K562 (cell line): ENCODE data around the gene ANXA9. TPM values are rescaled to one million over a fixed set of nuclear protein-coding genes. Genes with fewer than 3 reads are reported as not detected.

Experiments
- ATAC-seq: fragments of 200-7000 bp; cut with Tn5 transposase; 3 replicates; pipeline ENCODE4 v1.9.1; 2020; ENCODE audit warnings: moderate library complexity
- BruUV-seq: library from RNA; stranded (reverse); fragments of 400-500 nt; replicated peaks from 2 replicates; lab custom pipeline; 2021; lab: Mats Ljungman, UMichigan
- CTCF ChIA-PET: fragments of 300-600 bp; formaldehyde crosslinking; extraction: SDS; loops from one replicate; lab custom pipeline; 2021; ENCODE audit warnings: low intra/inter-chr PET ratio; lab: Yijun Ruan, JAX
- POLR2A ChIA-PET: fragments of 300-600, 350-650 bp; sonication (Branson Sonifier 250); formaldehyde crosslinking; extraction: SDS; loops from one replicate; lab custom pipeline; 2021; ENCODE audit warnings: antibody characterized with exemption, inconsistent platforms; lab: Yijun Ruan, JAX
- DNase-seq, 4 experiments: peaks; one replicate each; pipeline versions ENCODE4 v3.0.0 to v3.0.0-alpha.2; 2011 to 2018; ENCODE audit warnings: low spot score in 3 of 4, mixed read lengths in 3 of 4; ENCODE audit errors: extremely low read depth in 1 of 4
- FAIRE-seq: peaks from 2 replicates; lab custom pipeline; 2011; peaks lifted over from hg19 to GRCh38; lab: Jason Lieb, UNC
- H2AFZ ChIP-seq: 2 replicates; pipeline ENCODE4 v1.6.0; 2011; ENCODE audit warnings: low read depth, low read length, control low read depth, inconsistent platforms
- H3K27ac ChIP-seq: fragments of 200-600 bp; 3 replicates; pipeline ENCODE4 v1.8.0; 2011; ENCODE audit warnings: low read depth, mild to moderate bottlenecking, control low read depth, inconsistent platforms, low read length, moderate library complexity, mixed read lengths; ENCODE audit errors: extremely low read depth
- H3K27me3 ChIP-seq, 2 experiments: fragments of 300-600 bp in 1 of 2; 2 replicates in 1 of 2; 3 replicates in 1 of 2; pipeline versions ENCODE4 v1.6.0 to v1.8.0; 2011; ENCODE audit warnings: inconsistent platforms in 2 of 2, low read length in 2 of 2, mild to moderate bottlenecking in 1 of 2, mixed read lengths in 1 of 2, moderate library complexity in 1 of 2; ENCODE audit not compliant: control insufficient read depth in 2 of 2, insufficient read depth in 2 of 2
- H3K36me3 ChIP-seq: fragments of 300-600 bp; 3 replicates; pipeline ENCODE4 v1.8.0; 2011; ENCODE audit warnings: mild to moderate bottlenecking, low read length, inconsistent platforms; ENCODE audit not compliant: control insufficient read depth, insufficient read depth
- H3K4me1 ChIP-seq, 2 experiments: fragments of 200-600 bp in 1 of 2; replicated peaks in 1 of 2; 2 replicates in 1 of 2; 3 replicates in 1 of 2; pipeline versions ENCODE4 v1.5.1 to v1.8.0; 2011; ENCODE audit warnings: inconsistent platforms in 2 of 2, low read length in 2 of 2, mild to moderate bottlenecking in 1 of 2, mixed read lengths in 1 of 2, moderate library complexity in 1 of 2; ENCODE audit not compliant: control insufficient read depth in 2 of 2, insufficient read depth in 2 of 2
- H3K4me2 ChIP-seq: 2 replicates; pipeline ENCODE4 v1.6.1; 2011; ENCODE audit warnings: low read length, control low read depth, inconsistent platforms, mixed read lengths; ENCODE audit not compliant: insufficient read depth
- H3K4me3 ChIP-seq: fragments of 200-600 bp; sonication (generic), shearing (Covaris generic); 2 replicates; pipeline ENCODE4 v1.5.1; 2016; ENCODE audit warnings: control low read depth, inconsistent platforms
- H3K79me2 ChIP-seq: fragments of 200-600 bp; 3 replicates; pipeline ENCODE4 v1.8.0; 2011; ENCODE audit warnings: low read length, inconsistent platforms; ENCODE audit not compliant: control insufficient read depth, insufficient read depth
- H3K9ac ChIP-seq, 2 experiments: 2 replicates each; pipeline versions ENCODE4 v1.6.0 to v1.6.1; 2011; ENCODE audit warnings: low read depth in 2 of 2, low read length in 2 of 2, control low read depth in 1 of 2, inconsistent platforms in 1 of 2, mild to moderate bottlenecking in 1 of 2, mixed read lengths in 1 of 2; ENCODE audit not compliant: insufficient read depth in 1 of 2
- H3K9me1 ChIP-seq: one replicate; pipeline ENCODE4 v1.6.0; 2011; ENCODE audit warnings: inconsistent platforms, mild to moderate bottlenecking, low read length, moderate library complexity; ENCODE audit not compliant: control insufficient read depth, insufficient read depth
- H3K9me3 ChIP-seq: replicated peaks from 2 replicates; pipeline ENCODE4 v1.5.1; 2011; ENCODE audit warnings: low read depth, low read length, inconsistent platforms; ENCODE audit not compliant: control insufficient read depth, insufficient read depth
- H4K20me1 ChIP-seq: replicated peaks from 2 replicates; pipeline ENCODE4 v1.6.1; 2011; ENCODE audit warnings: low read length, inconsistent platforms, mixed read lengths; ENCODE audit not compliant: control insufficient read depth, insufficient read depth
- CBFA2T3 ChIP-seq: fragments of 450-650 bp; IDR thresholded peaks from 2 replicates; pipeline ENCODE4 v1.6.1; 2017
- EGR1 ChIP-seq: fragments of 450-650 bp; conservative IDR thresholded peaks from 2 replicates; pipeline ENCODE4 v1.6.1; 2017; ENCODE audit warnings: mild to moderate bottlenecking
- POLR2A ChIP-seq: fragments of 450-650 bp; conservative IDR thresholded peaks from 2 replicates; pipeline ENCODE4 v1.6.1; 2016
- ZNF324 ChIP-seq: fragments of 250-450 bp; sonication (Bioruptor Pico); IDR thresholded peaks from 2 replicates; pipeline ENCODE4 v1.4.0; 2020; ENCODE audit warnings: mild to moderate bottlenecking
- WGBS: fragments of 100-300 bp; shearing (Covaris generic); methylation state at CpG from one replicate; pipeline ENCODE4 v1.1.6; 2016; ENCODE audit warnings: low coverage, mixed read lengths; ENCODE audit not compliant: insufficient coverage; ENCODE audit errors: missing lambda C conversion rate; 5-methylcytosine and 5-hydroxymethylcytosine counted together
- in situ Hi-C: fragments of 300-500 bp; cut with MboI; formaldehyde crosslinking; loops from 4 replicates; pipeline ENCODE4 v1.15.0; 2018; ENCODE audit warnings: inconsistent platforms, mixed read lengths
- intact Hi-C: fragments of 100-400 bp; cut with micrococcal nuclease; formaldehyde crosslinking; loops from 2 replicates; pipeline ENCODE4 v1.14.2; 2022
- polyA plus RNA-seq, 8 experiments: library from polyadenylated mRNA; depleted of rRNA in 4 of 8; stranded (reverse) in 5 of 8; unstranded in 3 of 8; fragments of >200 nt; fragmentation: Nextera tagmentation in 2 of 8; fragmentation: Illumina TruSeq in 1 of 8; extraction: Ambion mirVana in 2 of 8; extraction: Trizol in 1 of 8; gene quantifications; 2 replicates each; pipeline versions ENCODE4 v1.2.1 to v1.2.3, GENCODE V29; 2011 to 2014; ENCODE audit warnings: inconsistent platforms in 1 of 8, missing spikeins in 1 of 8
- total RNA-seq, 7 experiments: library from RNA; depleted of rRNA in 6 of 7; stranded (reverse); fragments of >200 nt in 6 of 7; fragmentation: Illumina TruSeq in 2 of 7; extraction: Trizol in 2 of 7; gene quantifications; 2 replicates each; pipeline versions ENCODE4 v1.2.1 to v1.2.3, GENCODE V29; 2011 to 2021; ENCODE audit warnings: low replicate concordance in 1 of 7

Gene ANXA9
- total and polyA plus RNA-seq, 9 of the 15 experiments (the other 6 are each of a cell fraction or from before 2014, with no cell fraction given) = 0.24 to 1.6 (median 0.57) TPM

GRCh38 chr1:151036356-151036755 is 54.3 kb downstream of the ANXA9 start, which contains the start of gene BNIPL:
BNIPL (plus strand) TSS chr1:151036586; CDS start chr1:151036726, 140 bp downstream.
- CTCF ChIA-PET = no interaction called here
- BruUV-seq = no TSS peak
- Histone ChIP-seq H3K4me3 (no peak within 1 kb of the TSS), H3K4me1 (peaks cover 4 to 9% of the 10 kb centered on the region in 2 experiments; a peak in 2 of 5 replicates), H3K27ac (no peak within 1 kb of the TSS), H3K4me2 (no peak within 1 kb of the TSS)
- DNase-seq = no peak
- intact Hi-C loops = no loop called here
- TF ChIP-seq ZNF324 (CRISPR knock-in tag) = no peak
- TF ChIP-seq EGR1 = 0 out of 2 replicates have a peak, but pooled peaks have one; percentile 25
- peak; percentile 15; the same call in 1 of the 2 replicates for TF ChIP-seq POLR2A
- TF ChIP-seq, all 486 proteins: peak for 2
- in situ Hi-C loops = no loop called here
- POLR2A ChIA-PET = interaction anchor here (0.7 to 5.1 kb wide), 3 partner anchors 13 to 20 kb away, joined by 3 to 36 read pairs (median 6); partner anchors contain the start of gene C1orf56
- no peak for FAIRE-seq
- 35% methylated on average over 2 of the region's 2 CpGs for WGBS
- Histone ChIP-seq H3K9ac (peak within 1 kb of the TSS in 1 of 2 experiments; percentile 48; a peak in 1 of 4 replicates), H2AFZ (no peak within 1 kb of the TSS), H3K9me1 (no peaks in the 10 kb centered on the region), H4K20me1 (no peaks in the 10 kb centered on the region), H3K79me2 (no peaks in the 10 kb centered on the region), H3K36me3 (peaks cover 23% of the 10 kb centered on the region), H3K27me3 (no peaks in the 10 kb centered on the region), H3K9me3 (no peaks in the 10 kb centered on the region)
- peak; percentile 16; the same call in 2 of the 3 replicates for ATAC-seq

GRCh38 chr1:151037032-151037431 is 54.9 kb downstream of the ANXA9 start:
- no peak for TF ChIP-seq CBFA2T3
- peak overlapping the region in 1 of 2 experiments; percentile 48; a peak in 1 of 4 replicates for H3K9ac ChIP-seq
- no peaks in the 10 kb centered on the region for H3K79me2 ChIP-seq
- FAIRE-seq = no peak
- 53% methylated on average over 6 of the region's 6 CpGs for WGBS
- no peak overlapping the region for H3K4me3 ChIP-seq
- DNase-seq = no peak
- H3K9me1 ChIP-seq = no peaks in the 10 kb centered on the region
- BruUV-seq = no TSS peak
- H3K36me3 ChIP-seq = peaks cover 20% of the 10 kb centered on the region
- in situ Hi-C loops (no loop called here), intact Hi-C loops (no loop called here)
- H3K4me2 ChIP-seq = no peak overlapping the region
- H4K20me1 ChIP-seq = no peaks in the 10 kb centered on the region
- ChIA-PET POLR2A (interaction anchor here (1.2 to 5.1 kb wide), 4 partner anchors 9 to 504 kb away, joined by 3 to 36 read pairs (median 6); partner anchors contain the start of gene C1orf56), CTCF (no interaction called here)
- H3K27me3 ChIP-seq = no peaks in the 10 kb centered on the region
- H3K27ac ChIP-seq = no peak overlapping the region
- H3K4me1 ChIP-seq = peaks cover 4 to 9% of the 10 kb centered on the region in 2 experiments; a peak in 2 of 5 replicates
- peak; percentile 16; the same call in 1 of the 3 replicates for ATAC-seq
- no peaks in the 10 kb centered on the region for H3K9me3 ChIP-seq
- H2AFZ ChIP-seq = no peak overlapping the region
